ENCODE measurements around the gene PCBP3. TPM values are rescaled to one million over a fixed set of nuclear protein-coding genes. Genes with fewer than 3 reads are reported as not detected.

The PCBP3 gene
- total and polyA plus RNA-seq, 10 of the 15 experiments (the other 5 are each of a cell fraction or from before 2014, with no cell fraction given): 0.09 to 1.3 (median 0.46) TPM; not detected in 3

GRCh38 chr21:45947296-45947695 lies 303.8 kb downstream of the PCBP3 start:
- H4K20me1 ChIP-seq (ENCODE audit: control insufficient read depth, insufficient read depth): no peaks in the 10 kb centered on the region
- H3K4me1 ChIP-seq (ENCODE audit: control insufficient read depth, insufficient read depth, low read length): no peaks in the 10 kb centered on the region
- in situ Hi-C loops (cut with MboI) (no loop called here), intact Hi-C loops (cut with micrococcal nuclease; ENCODE audit: unreplicated experiment) (no loop called here)
- RAD21 ChIA-PET (ENCODE audit: unreplicated experiment): no interaction called here
- FAIRE-seq (no peak), ATAC-seq (no peak), DNase-seq (ENCODE audit: low read depth, low spot score) (no peak)
- SMC1A ChIA-PET (ENCODE audit: uncharacterized antibody, unreplicated experiment): no interaction called here
- H3K27ac ChIP-seq (ENCODE audit: control insufficient read depth, insufficient read depth): no peak overlapping the region
- TF ChIP-seq KLF5 (IDR thresholded peaks at IDR 0.05; ENCODE audit: partially characterized antibody) (no peak), RUNX3 (IDR thresholded peaks at IDR 0.05; ENCODE audit: low read length) (no peak), TAF1 (IDR thresholded peaks at IDR 0.05; ENCODE audit: borderline replicate concordance, low read depth, low read length) (no peak)
- no peaks in the 10 kb centered on the region for H3K36me3 ChIP-seq (ENCODE audit: control insufficient read depth in 2 of 2, insufficient read depth in 2 of 2, low read length in 1 of 2)
- 61% methylated on average over 16 of the region's 16 CpGs for WGBS (ENCODE audit: insufficient coverage, insufficient replicate concordance, low lambda C conversion rate, missing lambda C conversion rate)
- H3K4me2 ChIP-seq (ENCODE audit: control insufficient read depth, insufficient read depth): no peak overlapping the region
- no peak overlapping the region for H2AFZ ChIP-seq (ENCODE audit: control insufficient read depth, low read depth, low read length)
- POLR2A ChIA-PET: no interaction called here
- BruUV-seq (replicated peaks): no TSS peak
- no peaks in the 10 kb centered on the region for H3K27me3 ChIP-seq (replicated peaks in 1 of 2; ENCODE audit: control insufficient read depth in 2 of 2, insufficient read depth in 2 of 2, low read length in 1 of 2)
- CTCF ChIA-PET: no interaction called here
- H3K9me3 ChIP-seq (replicated peaks; ENCODE audit: control insufficient read depth, insufficient read depth, low read length): no peaks in the 10 kb centered on the region
- H3K4me3 ChIP-seq: no peak overlapping the region
- no peaks in the 10 kb centered on the region for H3K79me2 ChIP-seq (ENCODE audit: control insufficient read depth, insufficient read depth, low read length)
- no peak overlapping the region for H3K9ac ChIP-seq (ENCODE audit: control insufficient read depth, insufficient read depth, low read length)

GRCh38 chr21:45947716-45948255 lies 304.3 kb downstream of the PCBP3 start:
- ChIA-PET CTCF (interaction anchor here (0.6 kb wide), 1 partner anchor 156 kb away, joined by 3 read pairs; no protein-coding TSS in a partner anchor), SMC1A (ENCODE audit: uncharacterized antibody, unreplicated experiment) (no interaction called here), RAD21 (ENCODE audit: unreplicated experiment) (no interaction called here), POLR2A (no interaction called here)
- H3K36me3 ChIP-seq (ENCODE audit: control insufficient read depth in 2 of 2, insufficient read depth in 2 of 2, low read length in 1 of 2): no peaks in the 10 kb centered on the region
- TF ChIP-seq BMI1 (IDR thresholded peaks at IDR 0.05; ENCODE audit: borderline replicate concordance): no peak
- TF ChIP-seq, protein P1, sequence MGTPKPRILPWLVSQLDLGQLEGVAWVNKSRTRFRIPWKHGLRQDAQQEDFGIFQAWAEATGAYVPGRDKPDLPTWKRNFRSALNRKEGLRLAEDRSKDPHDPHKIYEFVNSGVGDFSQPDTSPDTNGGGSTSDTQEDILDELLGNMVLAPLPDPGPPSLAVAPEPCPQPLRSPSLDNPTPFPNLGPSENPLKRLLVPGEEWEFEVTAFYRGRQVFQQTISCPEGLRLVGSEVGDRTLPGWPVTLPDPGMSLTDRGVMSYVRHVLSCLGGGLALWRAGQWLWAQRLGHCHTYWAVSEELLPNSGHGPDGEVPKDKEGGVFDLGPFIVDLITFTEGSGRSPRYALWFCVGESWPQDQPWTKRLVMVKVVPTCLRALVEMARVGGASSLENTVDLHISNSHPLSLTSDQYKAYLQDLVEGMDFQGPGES (IDR thresholded peaks at IDR 0.05): no peak
- TF ChIP-seq TCF3 (IDR thresholded peaks at IDR 0.05; ENCODE audit: borderline replicate concordance, insufficient read depth, low read depth, low read length): no peak
- TF ChIP-seq CBX3 (IDR thresholded peaks at IDR 0.05; ENCODE audit: borderline replicate concordance, low read depth): no peak
- no peaks in the 10 kb centered on the region for H3K27me3 ChIP-seq (replicated peaks in 1 of 2; ENCODE audit: control insufficient read depth in 2 of 2, insufficient read depth in 2 of 2, low read length in 1 of 2)
- no peak overlapping the region for H3K4me3 ChIP-seq
- ATAC-seq (no peak), DNase-seq (ENCODE audit: low read depth, low spot score) (no peak), FAIRE-seq (no peak)
- intact Hi-C loops (cut with micrococcal nuclease; ENCODE audit: unreplicated experiment): no loop called here
- H3K9me3 ChIP-seq (replicated peaks; ENCODE audit: control insufficient read depth, insufficient read depth, low read length): no peaks in the 10 kb centered on the region
- no peak overlapping the region for H3K27ac ChIP-seq (ENCODE audit: control insufficient read depth, insufficient read depth)
- no peaks in the 10 kb centered on the region for H3K4me1 ChIP-seq (ENCODE audit: control insufficient read depth, insufficient read depth, low read length)
- H3K79me2 ChIP-seq (ENCODE audit: control insufficient read depth, insufficient read depth, low read length): no peaks in the 10 kb centered on the region
- H3K4me2 ChIP-seq (ENCODE audit: control insufficient read depth, insufficient read depth): no peak overlapping the region
- no peak overlapping the region for H2AFZ ChIP-seq (ENCODE audit: control insufficient read depth, low read depth, low read length)
- H3K9ac ChIP-seq (ENCODE audit: control insufficient read depth, insufficient read depth, low read length): no peak overlapping the region
- H4K20me1 ChIP-seq (ENCODE audit: control insufficient read depth, insufficient read depth): no peaks in the 10 kb centered on the region
- in situ Hi-C loops (cut with MboI): no loop called here
- 46% methylated on average over 16 of the region's 16 CpGs for WGBS (ENCODE audit: insufficient coverage, insufficient replicate concordance, low lambda C conversion rate, missing lambda C conversion rate)
- BruUV-seq (replicated peaks): no TSS peak

Data from GM12878 (cell line).